KG1 (cell line): ENCODE results near the gene CELSR3.

Experiments used
- DNase-seq: peaks from one replicate; lab custom pipeline; 2025; lab: John Stamatoyannopoulos, UW

The CELSR3 gene

GRCh38 chr3:48660800-48661400 lies 1.8 kb downstream of the CELSR3 start:
- DNase-seq: no peak

- no peak for DNase-seq
Measured at GRCh38 chr3:48656841-48657281, 5.8 kb downstream of the CELSR3 start.

- DNase-seq: peak; percentile 5
Measured at GRCh38 chr3:48656061-48656840, 6.4 kb downstream of the CELSR3 start.

- no peak for DNase-seq
Measured at GRCh38 chr3:48655606-48656005, 7.1 kb downstream of the CELSR3 start.

- no peak for DNase-seq
Measured at GRCh38 chr3:48655063-48655462, 7.6 kb downstream of the CELSR3 start.

- no peak for DNase-seq
Measured at GRCh38 chr3:48652923-48653715, 9.6 kb downstream of the CELSR3 start.

GRCh38 chr3:48651771-48652170 lies 10.9 kb downstream of the CELSR3 start:
- DNase-seq: no peak

GRCh38 chr3:48650723-48651122 lies 12.0 kb downstream of the CELSR3 start:
- DNase-seq: no peak

GRCh38 chr3:48648188-48648850 lies 14.4 kb downstream of the CELSR3 start:
- DNase-seq: no peak

- DNase-seq: no peak
Measured at GRCh38 chr3:48647714-48648113, 15.0 kb downstream of the CELSR3 start.

- DNase-seq: no peak
Measured at GRCh38 chr3:48644898-48645760, 17.6 kb downstream of the CELSR3 start.

- no peak for DNase-seq
Measured at GRCh38 chr3:48642605-48643004, 20.1 kb downstream of the CELSR3 start.

GRCh38 chr3:48641396-48641795 lies 21.3 kb downstream of the CELSR3 start:
- DNase-seq: no peak

GRCh38 chr3:48639944-48640606 lies 22.6 kb downstream of the CELSR3 start:
- DNase-seq: no peak

GRCh38 chr3:48637305-48637704 lies 25.4 kb downstream of the CELSR3 start:
- no peak for DNase-seq

GRCh38 chr3:48636149-48636655 lies 26.5 kb downstream of the CELSR3 start:
- DNase-seq: no peak

- DNase-seq: peak; percentile 94
Measured at GRCh38 chr3:48635222-48636021, 27.3 kb downstream of the CELSR3 start, which contains the start of gene SLC26A6. Gene SLC26A6, minus strand, starts transcription at chr3:48635461. Its CDS starts 68 bp downstream, at chr3:48635393.

- no peak for DNase-seq
Measured at GRCh38 chr3:48634661-48635221, 27.9 kb downstream of the CELSR3 start.

- DNase-seq: no peak
Measured at GRCh38 chr3:48633743-48634142, 28.9 kb downstream of the CELSR3 start.
